ENCODE results near the gene OR6K6.

Gene OR6K6

GRCh38 chr1:158803678-158804077, 49.2 kb downstream of the OR6K6 start:
- DNase-seq = no peak
